CD4-positive, alpha-beta T cell (primary cell): ENCODE data around the gene PAX5. TPM values are rescaled to one million over a fixed set of nuclear protein-coding genes. Genes with fewer than 3 reads are reported as not detected.

Source experiments
- ATAC-seq: fragments of 200-7000 bp; cut with Tn5 transposase; one replicate; pipeline ENCODE4 v1.10.0; 2022; ENCODE audit warnings: mild to moderate bottlenecking; ENCODE audit not compliant: poor library complexity
- CTCF ChIA-PET: fragments of 350-600 bp; sonication (Branson Sonifier 250); formaldehyde crosslinking; loops from one replicate; lab custom pipeline; 2021; ENCODE audit warnings: antibody characterized with exemption, inconsistent platforms; lab: Charles Lee
- POLR2A ChIA-PET: fragments of 350-600 bp; sonication (Branson Sonifier 250); formaldehyde crosslinking; loops from one replicate; lab custom pipeline; 2021; ENCODE audit warnings: antibody characterized with exemption, inconsistent platforms; lab: Charles Lee
- DNase-seq, 14 experiments: peaks; one replicate each; pipeline ENCODE4 v3.0.0-alpha.2; 2013 to 2020; ENCODE audit warnings: mixed read lengths in 2 of 14
- H3K27ac ChIP-seq, 2 donors: one replicate each; pipeline versions ENCODE4 v1.5.1 to v1.7.0; 2013; ENCODE audit warnings: low read length in 2 of 2, low read depth in 1 of 2, mild to moderate bottlenecking in 1 of 2
- H3K27me3 ChIP-seq, 2 experiments: 1 replicate in 1 of 2; 2 replicates in 1 of 2; pipeline versions ENCODE4 v1.6.1 to v1.7.0; 2013; ENCODE audit warnings: low read length in 2 of 2, control low read depth in 1 of 2, mild to moderate bottlenecking in 1 of 2, moderate library complexity in 1 of 2; ENCODE audit not compliant: insufficient read depth in 2 of 2, control insufficient read depth in 1 of 2
- H3K36me3 ChIP-seq: one replicate; pipeline ENCODE4 v1.6.1; 2013; ENCODE audit warnings: low read length, control low read depth; ENCODE audit not compliant: insufficient read depth
- H3K4me1 ChIP-seq: one replicate; pipeline ENCODE4 v1.6.1; 2013; ENCODE audit warnings: low read length, control low read depth; ENCODE audit not compliant: insufficient read depth
- H3K4me3 ChIP-seq: one replicate; pipeline ENCODE4 v1.5.1; 2013; ENCODE audit warnings: mild to moderate bottlenecking, low read length, moderate library complexity
- H3K9me3 ChIP-seq, 2 experiments: 1 replicate in 1 of 2; 2 replicates in 1 of 2; pipeline versions ENCODE4 v1.6.1 to v1.7.0; 2013; ENCODE audit warnings: low read length in 2 of 2, mild to moderate bottlenecking in 2 of 2, control low read depth in 1 of 2, moderate library complexity in 1 of 2; ENCODE audit not compliant: control insufficient read depth in 1 of 2, insufficient read depth in 1 of 2
- H3K27ac Mint-ChIP-seq: one replicate; pipeline ENCODE4 v1.8.0; 2020; ENCODE audit warnings: mixed read lengths
- H3K27me3 Mint-ChIP-seq: one replicate; pipeline ENCODE4 v1.8.0; 2021; ENCODE audit warnings: mixed read lengths
- H3K36me3 Mint-ChIP-seq: one replicate; pipeline ENCODE4 v1.8.0; 2021; ENCODE audit warnings: low read depth, mixed read lengths
- H3K4me1 Mint-ChIP-seq: one replicate; pipeline ENCODE4 v1.8.0; 2021; ENCODE audit warnings: low read depth, mixed read lengths
- H3K4me3 Mint-ChIP-seq: one replicate; pipeline ENCODE4 v1.8.0; 2020; ENCODE audit warnings: mild to moderate bottlenecking, mixed read lengths
- H3K9me3 Mint-ChIP-seq: one replicate; pipeline ENCODE4 v1.8.0; 2020; ENCODE audit warnings: mixed read lengths
- intact Hi-C, 2 experiments: fragments of 100-400 bp; cut with DNase I in 1 of 2; cut with micrococcal nuclease in 1 of 2; formaldehyde crosslinking; loops; one replicate each; pipeline versions ENCODE4 v1.15.1 to v1.9.0; 2023 to 2025; cut with DNase I, micrococcal nuclease
- total RNA-seq, 174 experiments: library from RNA in 2 of 174; stranded (reverse) in 2 of 174; gene quantifications; one replicate each; pipeline ENCODE4 v1.2.3 and lab custom pipeline; 2021 to 2026
- TF ChIP-seq, protein P1 (sequence below): fragments of 200-600 bp; IDR thresholded peaks from one replicate; pipeline ENCODE4 v1.8.0; 2022; ENCODE audit warnings: antibody characterized with exemption, mild to moderate bottlenecking

PAX5 gene
- total RNA-seq, 2 experiments from 2014 or later: 0.03 to 0.11 TPM

DNA sequence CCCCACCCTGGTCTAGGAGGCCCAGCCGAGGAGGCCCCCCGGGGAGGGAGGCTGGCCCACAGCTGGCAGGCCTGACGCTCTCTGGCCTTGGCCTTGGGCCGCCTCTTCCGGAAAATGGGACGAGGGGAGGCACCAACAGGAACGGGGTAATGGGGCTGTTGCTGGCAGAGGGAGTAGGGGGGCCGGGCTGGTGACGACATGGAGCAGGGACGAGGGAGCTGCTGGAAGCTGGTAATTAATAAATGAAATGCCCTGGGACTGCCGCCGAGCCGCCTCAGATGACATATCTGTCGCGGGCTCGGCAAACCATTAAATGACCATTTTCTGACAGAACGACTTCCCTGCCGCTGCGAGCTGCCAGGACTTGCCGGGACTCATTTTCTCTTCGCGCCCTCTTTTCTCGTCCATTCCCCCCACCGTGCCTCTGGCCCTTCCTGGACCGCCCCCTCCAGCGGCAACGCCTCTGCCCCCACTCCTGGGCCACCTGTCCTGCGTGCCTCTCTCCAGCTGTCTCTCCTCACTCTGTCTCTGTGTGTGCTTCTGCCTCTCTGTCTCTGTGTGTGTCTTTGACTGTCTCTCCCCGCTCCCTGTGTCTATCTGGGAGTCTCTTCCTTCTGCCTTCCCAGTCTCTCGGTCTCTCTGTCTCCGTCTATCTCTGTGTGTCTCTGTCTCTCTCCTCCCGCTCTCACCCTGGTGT is 215.7 kb downstream of the PAX5 start:
- Mint-ChIP-seq H3K27ac (no peak overlapping the region), H3K4me3 (no peak overlapping the region), H3K9me3 (no peaks in the 10 kb centered on the region), H3K4me1 (no peaks in the 10 kb centered on the region), H3K36me3 (no peaks in the 10 kb centered on the region), H3K27me3 (peaks cover 53% of the 10 kb centered on the region)
- Histone ChIP-seq H3K27ac (no peak overlapping the region), H3K4me3 (no peak overlapping the region), H3K9me3 (peaks cover 0 to 8% of the 10 kb centered on the region in 2 experiments), H3K27me3 (peaks cover 7 to 12% of the 10 kb centered on the region in 2 experiments), H3K36me3 (no peaks in the 10 kb centered on the region), H3K4me1 (no peaks in the 10 kb centered on the region)
- intact Hi-C loops: no loop called here
- ChIA-PET CTCF (no interaction called here), POLR2A (no interaction called here)
- DNase-seq: no peak
- TF ChIP-seq, protein P1, sequence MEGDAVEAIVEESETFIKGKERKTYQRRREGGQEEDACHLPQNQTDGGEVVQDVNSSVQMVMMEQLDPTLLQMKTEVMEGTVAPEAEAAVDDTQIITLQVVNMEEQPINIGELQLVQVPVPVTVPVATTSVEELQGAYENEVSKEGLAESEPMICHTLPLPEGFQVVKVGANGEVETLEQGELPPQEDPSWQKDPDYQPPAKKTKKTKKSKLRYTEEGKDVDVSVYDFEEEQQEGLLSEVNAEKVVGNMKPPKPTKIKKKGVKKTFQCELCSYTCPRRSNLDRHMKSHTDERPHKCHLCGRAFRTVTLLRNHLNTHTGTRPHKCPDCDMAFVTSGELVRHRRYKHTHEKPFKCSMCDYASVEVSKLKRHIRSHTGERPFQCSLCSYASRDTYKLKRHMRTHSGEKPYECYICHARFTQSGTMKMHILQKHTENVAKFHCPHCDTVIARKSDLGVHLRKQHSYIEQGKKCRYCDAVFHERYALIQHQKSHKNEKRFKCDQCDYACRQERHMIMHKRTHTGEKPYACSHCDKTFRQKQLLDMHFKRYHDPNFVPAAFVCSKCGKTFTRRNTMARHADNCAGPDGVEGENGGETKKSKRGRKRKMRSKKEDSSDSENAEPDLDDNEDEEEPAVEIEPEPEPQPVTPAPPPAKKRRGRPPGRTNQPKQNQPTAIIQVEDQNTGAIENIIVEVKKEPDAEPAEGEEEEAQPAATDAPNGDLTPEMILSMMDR: no peak
- ATAC-seq: no peak

DNA sequence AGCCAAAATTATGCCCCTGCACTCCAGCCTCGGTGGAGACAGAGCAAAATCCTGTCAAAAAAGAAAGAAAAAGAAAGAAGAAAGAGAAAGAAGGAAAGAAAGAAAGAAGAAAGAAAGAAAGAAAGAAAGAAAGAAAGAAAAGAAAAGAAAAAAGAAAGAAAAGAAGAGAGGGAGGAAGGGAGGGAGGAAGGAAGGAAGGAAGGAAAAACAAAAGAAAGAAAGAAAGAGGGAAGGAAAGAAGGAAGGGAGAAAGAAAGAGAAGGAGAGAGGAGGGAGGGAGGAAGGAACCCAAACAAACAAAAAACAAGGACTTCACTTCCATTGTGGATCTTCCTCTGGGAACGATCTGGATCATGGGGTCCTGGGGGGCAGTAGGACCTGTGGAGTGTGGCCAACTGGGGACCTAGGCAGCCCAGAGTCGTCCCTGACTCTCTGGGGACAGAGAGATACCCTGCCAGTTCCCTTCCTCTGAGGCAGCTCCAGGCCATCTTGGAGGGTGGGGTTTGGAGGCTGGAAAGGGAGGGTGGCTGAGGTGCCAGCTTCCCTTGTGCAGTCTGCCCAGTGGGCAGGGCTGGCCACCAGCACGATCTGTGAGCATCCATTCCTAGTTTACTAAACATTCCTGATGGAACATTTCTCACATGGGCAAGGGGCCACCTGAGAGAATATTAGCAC is 216.8 kb downstream of the PAX5 start:
- TF ChIP-seq, protein P1: no peak
- H3K4me3 ChIP-seq: no peak overlapping the region
- Mint-ChIP-seq H3K4me1 (no peaks in the 10 kb centered on the region), H3K27me3 (peaks cover 46% of the 10 kb centered on the region), H3K27ac (no peak overlapping the region), H3K36me3 (no peaks in the 10 kb centered on the region), H3K9me3 (no peaks in the 10 kb centered on the region), H3K4me3 (no peak overlapping the region)
- no peak for DNase-seq
- no peaks in the 10 kb centered on the region for H3K36me3 ChIP-seq
- H3K27me3 ChIP-seq: peaks cover 7 to 12% of the 10 kb centered on the region in 2 experiments
- H3K4me1 ChIP-seq: no peaks in the 10 kb centered on the region
- POLR2A ChIA-PET: no interaction called here
- H3K27ac ChIP-seq: no peak overlapping the region
- H3K9me3 ChIP-seq: peaks cover 0 to 8% of the 10 kb centered on the region in 2 experiments
- intact Hi-C loops: no loop called here
- no peak for ATAC-seq
- CTCF ChIA-PET: no interaction called here

DNA sequence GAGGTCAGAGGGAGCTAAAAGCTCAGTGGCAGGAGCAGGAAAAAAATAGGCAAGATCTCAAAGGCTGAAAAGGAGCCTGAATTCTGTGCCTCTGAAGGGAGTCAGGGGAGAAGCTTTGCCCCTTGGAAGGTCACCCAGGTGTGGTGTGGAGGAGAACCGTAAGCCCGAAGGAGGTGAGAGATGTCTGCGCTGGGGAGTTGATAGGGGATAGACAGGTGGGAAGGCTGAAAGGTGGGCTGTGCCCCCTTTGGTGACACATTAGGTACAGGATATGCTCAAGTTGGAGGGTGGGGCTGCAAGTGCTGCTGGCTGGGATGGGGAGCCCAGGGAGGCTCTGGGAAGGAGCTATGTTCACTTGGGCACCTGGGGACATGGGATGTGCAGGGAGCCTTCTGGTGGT is 217.7 kb downstream of the PAX5 start:
- intact Hi-C loops: no loop called here
- Histone ChIP-seq H3K27ac (no peak overlapping the region), H3K9me3 (peaks cover 0 to 8% of the 10 kb centered on the region in 2 experiments), H3K36me3 (no peaks in the 10 kb centered on the region), H3K27me3 (peaks cover 7 to 12% of the 10 kb centered on the region in 2 experiments), H3K4me1 (no peaks in the 10 kb centered on the region), H3K4me3 (no peak overlapping the region)
- no peaks in the 10 kb centered on the region for H3K36me3 Mint-ChIP-seq
- peaks cover 45% of the 10 kb centered on the region for H3K27me3 Mint-ChIP-seq
- no peak overlapping the region for H3K4me3 Mint-ChIP-seq
- no peak overlapping the region for H3K27ac Mint-ChIP-seq
- H3K4me1 Mint-ChIP-seq: no peaks in the 10 kb centered on the region
- ChIA-PET POLR2A (no interaction called here), CTCF (no interaction called here)
- TF ChIP-seq, protein P1: no peak
- no peak for ATAC-seq
- DNase-seq: no peak
- no peaks in the 10 kb centered on the region for H3K9me3 Mint-ChIP-seq
